ENCODE results near the gene UROC1. TPM values are rescaled to one million over a fixed set of nuclear protein-coding genes. Genes with fewer than 3 reads are reported as not detected.

UROC1 gene
- total and polyA plus RNA-seq, 2 donors (not counting 1 experiment from before 2014, with no cell fraction given) = not detected

DNA sequence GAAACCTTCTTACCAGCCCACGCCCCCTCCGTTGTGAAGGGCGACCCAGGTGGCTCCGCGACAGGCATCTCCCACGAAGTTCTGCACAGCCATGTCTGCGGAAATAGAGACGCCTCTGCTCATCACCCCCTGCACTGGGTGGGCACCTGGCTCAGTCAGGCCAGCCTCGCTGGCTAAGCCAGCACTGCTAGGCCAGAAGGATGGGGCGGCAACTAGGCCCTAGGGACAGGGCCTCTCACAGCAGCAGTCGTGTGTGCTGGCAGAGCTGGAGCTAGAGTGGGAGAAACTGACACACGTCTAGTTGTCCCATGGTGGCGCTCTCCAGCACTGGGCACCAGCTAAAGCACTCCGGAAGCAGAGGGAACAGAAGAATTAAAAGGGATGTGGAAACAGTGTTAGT is 29.4 kb downstream of the UROC1 start:
- Mint-ChIP-seq H3K4me3 (no peak overlapping the region), H3K27me3 (peaks cover 9% of the 10 kb centered on the region), H3K27ac (no peak overlapping the region), H3K9me3 (ENCODE audit: insufficient read depth) (no peaks in the 10 kb centered on the region), H3K4me1 (peaks cover 3% of the 10 kb centered on the region)
- no peak overlapping the region for H3K4me3 ChIP-seq (ENCODE audit: control extremely low read depth in 1 of 5, extremely low read depth in 1 of 5, insufficient read depth in 1 of 5, low read depth in 2 of 5, low read length in 4 of 5)
- ChIA-PET CTCF (interaction anchor here (0.9 kb wide), 1 partner anchor 17 kb away, joined by 3 read pairs; no protein-coding TSS in a partner anchor), POLR2A (no interaction called here)
- H3K9me3 ChIP-seq (ENCODE audit: control extremely low read depth in 1 of 3, control insufficient read depth in 2 of 3, insufficient read depth in 1 of 3, low read length in 2 of 3) = no peaks in the 10 kb centered on the region
- H2AFZ ChIP-seq (ENCODE audit: insufficient read depth, low read depth, low read length, poor library complexity, severe bottlenecking) = no peak overlapping the region
- H3K27me3 ChIP-seq (replicated peaks in 1 of 4; ENCODE audit: control extremely low read depth in 1 of 4, control insufficient read depth in 3 of 4, insufficient read depth in 4 of 4, low read length in 3 of 4) = no peaks in the 10 kb centered on the region
- no peak for DNase-seq
- no peak overlapping the region for H3K9ac ChIP-seq (ENCODE audit: low read length)
- no peaks in the 10 kb centered on the region for H3K79me2 ChIP-seq (ENCODE audit: control insufficient read depth, insufficient read depth, low read length)
- TF ChIP-seq EZH2 (IDR thresholded peaks at IDR 0.05; ENCODE audit: borderline replicate concordance, insufficient read depth, low read depth, low read length, poor library complexity, severe bottlenecking) (no peak), CTCF (IDR thresholded peaks at IDR 0.05) (no peak)
- peaks cover 5 to 6% of the 10 kb centered on the region in 2 donors for H3K4me1 ChIP-seq (ENCODE audit: control insufficient read depth in 2 of 2, insufficient read depth in 2 of 2, low read length in 2 of 2)
- H4K20me1 ChIP-seq (ENCODE audit: control insufficient read depth, insufficient read depth, low read length, poor library complexity, severe bottlenecking) = no peaks in the 10 kb centered on the region
- WGBS (ENCODE audit: insufficient coverage) = 76% methylated on average over 13 of the region's 14 CpGs
- intact Hi-C loops (cut with micrococcal nuclease) = no loop called here
- ATAC-seq (ENCODE audit: low read depth) = no peak
- H3K4me2 ChIP-seq (replicated peaks; ENCODE audit: low read depth, low read length, poor library complexity, severe bottlenecking) = no peak overlapping the region
- H3K27ac ChIP-seq (ENCODE audit: low read length in 2 of 2) = no peak overlapping the region
- H3K36me3 ChIP-seq (replicated peaks in 1 of 2; ENCODE audit: control extremely low read depth in 1 of 2, control insufficient read depth in 1 of 2, extremely low read depth in 1 of 2, insufficient read depth in 2 of 2, low read length in 1 of 2) = no peaks in the 10 kb centered on the region

- ATAC-seq (ENCODE audit: low read depth) (no peak), DNase-seq (no peak)
Observed at GRCh38 chr3:126487151-126487771, 30.3 kb downstream of the UROC1 start.

More at GRCh38 chr3:126487151-126487771, 30.3 kb downstream of the UROC1 start:
- Mint-ChIP-seq H3K27ac (no peak overlapping the region), H3K4me1 (peaks cover 3% of the 10 kb centered on the region), H3K9me3 (ENCODE audit: insufficient read depth) (no peaks in the 10 kb centered on the region), H3K4me3 (no peak overlapping the region), H3K27me3 (peaks cover 9% of the 10 kb centered on the region)
- Histone ChIP-seq H3K4me1 (ENCODE audit: control insufficient read depth in 2 of 2, insufficient read depth in 2 of 2, low read length in 2 of 2) (peaks cover 5 to 6% of the 10 kb centered on the region in 2 donors), H3K4me2 (replicated peaks; ENCODE audit: low read depth, low read length, poor library complexity, severe bottlenecking) (no peak overlapping the region), H3K79me2 (ENCODE audit: control insufficient read depth, insufficient read depth, low read length) (no peaks in the 10 kb centered on the region), H3K27me3 (replicated peaks in 1 of 4; ENCODE audit: control extremely low read depth in 1 of 4, control insufficient read depth in 3 of 4, insufficient read depth in 4 of 4, low read length in 3 of 4) (no peaks in the 10 kb centered on the region), H3K9me3 (ENCODE audit: control extremely low read depth in 1 of 3, control insufficient read depth in 2 of 3, insufficient read depth in 1 of 3, low read length in 2 of 3) (no peaks in the 10 kb centered on the region), H3K27ac (ENCODE audit: low read length in 2 of 2) (no peak overlapping the region), H2AFZ (ENCODE audit: insufficient read depth, low read depth, low read length, poor library complexity, severe bottlenecking) (peak overlapping the region; percentile 38), H3K36me3 (replicated peaks in 1 of 2; ENCODE audit: control extremely low read depth in 1 of 2, control insufficient read depth in 1 of 2, extremely low read depth in 1 of 2, insufficient read depth in 2 of 2, low read length in 1 of 2) (no peaks in the 10 kb centered on the region), H4K20me1 (ENCODE audit: control insufficient read depth, insufficient read depth, low read length, poor library complexity, severe bottlenecking) (no peaks in the 10 kb centered on the region), H3K9ac (ENCODE audit: low read length) (no peak overlapping the region), H3K4me3 (ENCODE audit: control extremely low read depth in 1 of 5, extremely low read depth in 1 of 5, insufficient read depth in 1 of 5, low read depth in 2 of 5, low read length in 4 of 5) (no peak overlapping the region)
- intact Hi-C loops (cut with micrococcal nuclease) = no loop called here
- WGBS (ENCODE audit: insufficient coverage) = 43% methylated on average over 17 of the region's 17 CpGs
- CTCF ChIA-PET = no interaction called here
- POLR2A ChIA-PET = no interaction called here
- no peak for TF ChIP-seq CTCF (IDR thresholded peaks at IDR 0.05)
- TF ChIP-seq EZH2 (IDR thresholded peaks at IDR 0.05; ENCODE audit: borderline replicate concordance, insufficient read depth, low read depth, low read length, poor library complexity, severe bottlenecking) = no peak
